Measurements from ENCODE around the gene FDXACB1. TPM values are rescaled to one million over a fixed set of nuclear protein-coding genes. Genes with fewer than 3 reads are reported as not detected.

FDXACB1 gene
- total RNA-seq, 1 experiment from 2014 or later, result 2.8 TPM

DNA sequence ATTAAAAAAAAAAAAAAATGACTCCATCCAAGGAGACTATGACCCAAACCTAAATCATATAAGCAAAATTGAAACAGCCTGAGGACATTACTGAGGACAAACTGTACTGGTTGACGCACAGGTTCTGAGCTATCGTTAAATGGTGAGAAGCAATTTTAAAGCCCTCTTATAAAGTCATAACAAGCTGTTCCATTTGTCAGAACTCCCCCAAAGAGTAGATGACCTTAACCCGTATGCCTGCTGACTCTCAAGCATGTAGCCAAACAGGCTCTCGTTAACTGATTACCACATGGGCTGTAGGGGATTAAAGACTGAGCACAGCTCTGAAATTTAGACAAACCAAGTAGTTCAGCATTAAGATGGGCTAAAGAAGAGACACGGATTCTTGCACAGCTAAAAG lies 30.4 kb upstream of the FDXACB1 start:
- 0 out of 5 replicates have a peak, but pooled peaks cover 0 to 2% of the 10 kb centered on the region in 2 experiments for H3K9me3 Mint-ChIP-seq
- Histone ChIP-seq H3T11ph (ENCODE audit: low read length) (no peak overlapping the region), H3K27ac (ENCODE audit: insufficient read length, low read depth, low read length) (no peak overlapping the region), H2BK12ac (ENCODE audit: insufficient read length, low read depth, low read length) (no peak overlapping the region), H4K8ac (replicated peaks; ENCODE audit: insufficient read length, low read depth, low read length) (no peak overlapping the region), H3K79me2 (ENCODE audit: insufficient read depth, low read length) (no peaks in the 10 kb centered on the region), H2AFZ (ENCODE audit: low read length) (no peak overlapping the region), H2BK120ac (ENCODE audit: low read depth, low read length, poor library complexity, severe bottlenecking) (no peak overlapping the region), H3K23ac (ENCODE audit: insufficient read length, low read depth, low read length) (no peak overlapping the region), H4K91ac (ENCODE audit: insufficient read length, low read depth, low read length) (no peak overlapping the region), H2BK15ac (ENCODE audit: low read depth, low read length) (no peak overlapping the region), H4K20me1 (ENCODE audit: control insufficient read depth, insufficient read depth, insufficient read length) (no peaks in the 10 kb centered on the region), H3K9ac (ENCODE audit: extremely low read depth, insufficient read length, low read length) (no peak overlapping the region), H3K4me2 (ENCODE audit: insufficient read depth, insufficient read length, low read length) (no peak overlapping the region), H2BK20ac (ENCODE audit: low read depth, low read length, poor library complexity, severe bottlenecking) (no peak overlapping the region), H4K5ac (ENCODE audit: insufficient read length, low read depth, low read length) (no peak overlapping the region), H2BK5ac (ENCODE audit: insufficient read length, low read length) (no peak overlapping the region), H3K27me3 (ENCODE audit: insufficient read depth, low read length) (no peaks in the 10 kb centered on the region), H2AK5ac (ENCODE audit: insufficient read length, low read length) (no peak overlapping the region), H3K14ac (ENCODE audit: insufficient read depth, low read length) (no peak overlapping the region), H3K4me1 (ENCODE audit: insufficient read depth, low read length) (0 out of 2 replicates have a peak, but pooled peaks cover 2% of the 10 kb centered on the region), H3K4ac (ENCODE audit: low read depth, low read length) (no peak overlapping the region), H3K18ac (ENCODE audit: insufficient read length, low read depth, low read length) (no peak overlapping the region), H3K23me2 (ENCODE audit: insufficient read length, low read depth, low read length, poor library complexity, severe bottlenecking) (no peaks in the 10 kb centered on the region), H3K9me3 (ENCODE audit: control insufficient read depth, low read depth, low read length) (no peaks in the 10 kb centered on the region), H3K79me1 (ENCODE audit: insufficient read depth, low read depth, low read length, poor library complexity, severe bottlenecking) (no peaks in the 10 kb centered on the region), H3K56ac (ENCODE audit: insufficient read length, low read depth, low read length) (no peak overlapping the region)
- H3K4me1 Mint-ChIP-seq, result peaks cover 16 to 30% of the 10 kb centered on the region in 2 experiments
- H3K27ac Mint-ChIP-seq, result no peak overlapping the region
- H3K4me3 Mint-ChIP-seq, result no peak overlapping the region
- TF ChIP-seq, protein P1, sequence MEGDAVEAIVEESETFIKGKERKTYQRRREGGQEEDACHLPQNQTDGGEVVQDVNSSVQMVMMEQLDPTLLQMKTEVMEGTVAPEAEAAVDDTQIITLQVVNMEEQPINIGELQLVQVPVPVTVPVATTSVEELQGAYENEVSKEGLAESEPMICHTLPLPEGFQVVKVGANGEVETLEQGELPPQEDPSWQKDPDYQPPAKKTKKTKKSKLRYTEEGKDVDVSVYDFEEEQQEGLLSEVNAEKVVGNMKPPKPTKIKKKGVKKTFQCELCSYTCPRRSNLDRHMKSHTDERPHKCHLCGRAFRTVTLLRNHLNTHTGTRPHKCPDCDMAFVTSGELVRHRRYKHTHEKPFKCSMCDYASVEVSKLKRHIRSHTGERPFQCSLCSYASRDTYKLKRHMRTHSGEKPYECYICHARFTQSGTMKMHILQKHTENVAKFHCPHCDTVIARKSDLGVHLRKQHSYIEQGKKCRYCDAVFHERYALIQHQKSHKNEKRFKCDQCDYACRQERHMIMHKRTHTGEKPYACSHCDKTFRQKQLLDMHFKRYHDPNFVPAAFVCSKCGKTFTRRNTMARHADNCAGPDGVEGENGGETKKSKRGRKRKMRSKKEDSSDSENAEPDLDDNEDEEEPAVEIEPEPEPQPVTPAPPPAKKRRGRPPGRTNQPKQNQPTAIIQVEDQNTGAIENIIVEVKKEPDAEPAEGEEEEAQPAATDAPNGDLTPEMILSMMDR (conservative IDR thresholded peaks at IDR 0.05), result no peak
- DNase-seq, result no peak
- WGBS (ENCODE audit: extremely low coverage, insufficient read length, low lambda C conversion rate), result no CpG with 5 or more reads among the region's 5 CpGs
- no peaks in the 10 kb centered on the region for H3K27me3 Mint-ChIP-seq (ENCODE audit: low read depth)
- no peaks in the 10 kb centered on the region; a peak in 1 of 7 replicates for H3K36me3 Mint-ChIP-seq (ENCODE audit: insufficient read depth in 1 of 3, low read depth in 3 of 3)
